Fibroblast of lung (primary cell): ENCODE data around the gene PLN. TPM values are rescaled to one million over a fixed set of nuclear protein-coding genes. Genes with fewer than 3 reads are reported as not detected.

Experiments
- DNase-seq, 2 donors: peaks; one replicate each; pipeline versions ENCODE4 v3.0.0 to v3.0.0-alpha.2; 2010; ENCODE audit warnings: low read depth in 2 of 2
- H2AFZ ChIP-seq: 2 replicates; pipeline ENCODE4 v1.5.1; 2012; ENCODE audit warnings: low read length, control low read depth, inconsistent platforms
- H3K27ac ChIP-seq: 2 replicates; pipeline ENCODE4 v1.5.1; 2011; ENCODE audit warnings: low read length, control low read depth; ENCODE audit not compliant: insufficient read depth
- H3K27me3 ChIP-seq: 2 replicates; pipeline ENCODE4 v1.5.1; 2011; ENCODE audit warnings: mild to moderate bottlenecking, low read length; ENCODE audit not compliant: control insufficient read depth, insufficient read depth
- H3K36me3 ChIP-seq: 2 replicates; pipeline ENCODE4 v1.5.1; 2011; ENCODE audit warnings: low read length; ENCODE audit not compliant: control insufficient read depth, insufficient read depth
- H3K4me1 ChIP-seq: 2 replicates; pipeline ENCODE4 v1.5.1; 2011; ENCODE audit warnings: low read length; ENCODE audit not compliant: control insufficient read depth, insufficient read depth; ENCODE audit errors: extremely low read depth
- H3K4me2 ChIP-seq: 2 replicates; pipeline ENCODE4 v1.5.1; 2011; ENCODE audit warnings: low read length, control low read depth; ENCODE audit not compliant: insufficient read depth; ENCODE audit errors: extremely low read depth
- H3K4me3 ChIP-seq, 4 experiments: fragments of 200-600 bp in 1 of 4; sonication (generic) in 1 of 4; replicated peaks in 1 of 4; 2 replicates each; pipeline ENCODE4 v1.5.1; 2011 to 2016; ENCODE audit warnings: low read length in 4 of 4, low read depth in 3 of 4, mild to moderate bottlenecking in 3 of 4, control low read depth in 2 of 4, inconsistent platforms in 1 of 4, mixed read lengths in 1 of 4; ENCODE audit not compliant: insufficient read depth in 1 of 4; ENCODE audit errors: control extremely low read depth in 1 of 4
- H3K79me2 ChIP-seq: 2 replicates; pipeline ENCODE4 v1.5.1; 2012; ENCODE audit warnings: mild to moderate bottlenecking, low read length, inconsistent platforms; ENCODE audit not compliant: control insufficient read depth, insufficient read depth
- H3K9ac ChIP-seq: 2 replicates; pipeline ENCODE4 v1.5.1; 2011; ENCODE audit warnings: mild to moderate bottlenecking, low read length, control low read depth; ENCODE audit not compliant: insufficient read depth
- H3K9me3 ChIP-seq: 2 replicates; pipeline ENCODE4 v1.5.1; 2012; ENCODE audit warnings: low read depth, low read length; ENCODE audit not compliant: control insufficient read depth, insufficient read depth
- H4K20me1 ChIP-seq: 2 replicates; pipeline ENCODE4 v1.5.1; 2011; ENCODE audit warnings: low read length; ENCODE audit not compliant: control insufficient read depth, insufficient read depth; ENCODE audit errors: extremely low read depth
- CTCF ChIP-seq, 2 donors: IDR thresholded peaks in 1 of 2; conservative IDR thresholded peaks in 1 of 2; 1 replicate in 1 of 2; 2 replicates in 1 of 2; pipeline ENCODE4 v1.5.1; 2011 to 2012; ENCODE audit warnings: low read length in 2 of 2, control low read depth in 1 of 2, inconsistent platforms in 1 of 2, low read depth in 1 of 2, mild to moderate bottlenecking in 1 of 2
- EZH2 ChIP-seq: IDR thresholded peaks from 2 replicates; pipeline ENCODE4 v1.5.1; 2012; ENCODE audit warnings: low read length, control low read depth, mild to moderate bottlenecking; ENCODE audit errors: missing control alignments
- polyA plus RNA-seq, 2 donors: library from polyadenylated mRNA; depleted of rRNA in 1 of 2; stranded (reverse) in 1 of 2; unstranded in 1 of 2; fragments of >200 nt; gene quantifications; 2 replicates each; pipeline ENCODE4 v1.2.1, GENCODE V29; 2011 to 2012; ENCODE audit warnings: missing spikeins in 1 of 2
- total RNA-seq: library from RNA; depleted of rRNA; stranded (reverse); fragments of >200 nt; gene quantifications from 2 replicates; pipeline ENCODE4 v1.2.1, GENCODE V29; 2014

The PLN gene
- total and polyA plus RNA-seq, 2 donors (not counting 1 experiment from before 2014, with no cell fraction given): 1.3 to 2.0 TPM

GRCh38 chr6:118536478-118536877 lies 11.6 kb upstream of the PLN start:
- no peaks in the 10 kb centered on the region for H3K36me3 ChIP-seq
- peak in 1 of 2 donors; percentile 25 for DNase-seq
- no peaks in the 10 kb centered on the region for H3K9me3 ChIP-seq
- H3K4me2 ChIP-seq: no peak overlapping the region
- H2AFZ ChIP-seq: no peak overlapping the region
- peaks cover 9% of the 10 kb centered on the region for H3K79me2 ChIP-seq
- H3K4me3 ChIP-seq: no peak overlapping the region
- H3K27me3 ChIP-seq: no peaks in the 10 kb centered on the region
- H3K4me1 ChIP-seq: no peaks in the 10 kb centered on the region
- TF ChIP-seq EZH2: no peak
- H3K27ac ChIP-seq: no peak overlapping the region
- no peak overlapping the region for H3K9ac ChIP-seq
- no peaks in the 10 kb centered on the region for H4K20me1 ChIP-seq

GRCh38 chr6:118537574-118537973 lies 10.5 kb upstream of the PLN start:
- Histone ChIP-seq H3K4me2 (no peak overlapping the region), H4K20me1 (no peaks in the 10 kb centered on the region), H3K9me3 (no peaks in the 10 kb centered on the region), H3K36me3 (no peaks in the 10 kb centered on the region), H3K27ac (no peak overlapping the region), H3K4me3 (no peak overlapping the region), H3K4me1 (no peaks in the 10 kb centered on the region), H3K79me2 (peaks cover 5% of the 10 kb centered on the region), H2AFZ (no peak overlapping the region), H3K27me3 (no peaks in the 10 kb centered on the region), H3K9ac (no peak overlapping the region)
- TF ChIP-seq CTCF (conservative IDR thresholded peaks at IDR 0.05 in 1 of 2, IDR thresholded peaks at IDR 0.05 in 1 of 2; ENCODE audit: low read depth in 1 of 2, low read length in 2 of 2) (no peak), EZH2 (no peak)
- peak in 1 of 2 donors; percentile 88 for DNase-seq

GRCh38 chr6:118542184-118542952 lies 5.7 kb upstream of the PLN start:
- DNase-seq: peak; percentile 43 to 100
- Histone ChIP-seq H3K36me3 (no peaks in the 10 kb centered on the region), H3K9ac (no peak overlapping the region), H3K27me3 (no peaks in the 10 kb centered on the region), H3K4me2 (no peak overlapping the region), H4K20me1 (peaks cover 2% of the 10 kb centered on the region), H2AFZ (no peak overlapping the region), H3K4me1 (no peaks in the 10 kb centered on the region), H3K27ac (no peak overlapping the region), H3K4me3 (no peak overlapping the region), H3K9me3 (no peaks in the 10 kb centered on the region), H3K79me2 (no peaks in the 10 kb centered on the region)
- TF ChIP-seq EZH2 (no peak), CTCF (conservative IDR thresholded peaks at IDR 0.05 in 1 of 2, IDR thresholded peaks at IDR 0.05 in 1 of 2; ENCODE audit: low read depth in 1 of 2, low read length in 2 of 2) (no peak)
